HG03045 (cell line): ENCODE results near the gene SLBP.

Source experiments
- ATAC-seq: cut with Tn5 transposase; IDR thresholded peaks from one replicate; pipeline ENCODE4 v1.9.1; 2021; ENCODE audit warnings: mild to moderate bottlenecking, moderate library complexity; ENCODE audit not compliant: unreplicated experiment

SLBP gene

GRCh38 chr4:1728061-1728980 is 16.2 kb upstream of the SLBP start:
- ATAC-seq: no peak

GRCh38 chr4:1727117-1728031 is 15.3 kb upstream of the SLBP start:
- no peak for ATAC-seq

- no peak for ATAC-seq
Measured at GRCh38 chr4:1726146-1726934, 14.2 kb upstream of the SLBP start.

- no peak for ATAC-seq
Measured at GRCh38 chr4:1725521-1725920, 13.4 kb upstream of the SLBP start.

- ATAC-seq: no peak
Measured at GRCh38 chr4:1723131-1723801, 11.1 kb upstream of the SLBP start.

- no peak for ATAC-seq
Measured at GRCh38 chr4:1722551-1723118, 10.5 kb upstream of the SLBP start.

GRCh38 chr4:1721666-1722550 is 9.8 kb upstream of the SLBP start:
- no peak for ATAC-seq

GRCh38 chr4:1721003-1721665 is 9.0 kb upstream of the SLBP start, which contains the start of the genes TACC3 and TMEM129:
TSS of gene TACC3 (plus strand) at chr4:1721521. CDS start at chr4:1723422, 1,901 bp downstream.
TSS of gene TMEM129 (minus strand) at chr4:1721323. CDS start at chr4:1720837, 486 bp downstream.
- ATAC-seq: peak; percentile 74

- ATAC-seq: peak; percentile 17
Measured at GRCh38 chr4:1720163-1720983, 8.3 kb upstream of the SLBP start.

- no peak for ATAC-seq
Measured at GRCh38 chr4:1718095-1718850, 6.2 kb upstream of the SLBP start.

- ATAC-seq: no peak
Measured at GRCh38 chr4:1717129-1718094, 5.3 kb upstream of the SLBP start.

- ATAC-seq: no peak
Measured at GRCh38 chr4:1716065-1716945, 4.2 kb upstream of the SLBP start.

GRCh38 chr4:1715002-1715758 is 3.1 kb upstream of the SLBP start:
- ATAC-seq: no peak
